Stimulated activated naive CD8-positive, alpha-beta T cell treated with anti-CD3 and anti-CD28 coated beads, Interleukin-15, Interleukin-2, amounts not matched to agents 100 ng/mL and 50 ng/mL, for 24 hours (primary cell): ENCODE data around the gene TACC3.

Experiments
- H3K27ac Mint-ChIP-seq: one replicate; pipeline ENCODE4 v1.8.0; 2021; ENCODE audit warnings: mild to moderate bottlenecking, mixed read lengths
- H3K27me3 Mint-ChIP-seq: one replicate; pipeline ENCODE4 v1.8.0; 2021; ENCODE audit warnings: mixed read lengths
- H3K36me3 Mint-ChIP-seq: one replicate; pipeline ENCODE4 v1.8.0; 2021; ENCODE audit warnings: low read depth, mixed read lengths
- H3K4me1 Mint-ChIP-seq: one replicate; pipeline ENCODE4 v1.8.0; 2021; ENCODE audit warnings: low read depth, mixed read lengths
- H3K4me3 Mint-ChIP-seq: one replicate; pipeline ENCODE4 v1.8.0; 2021; ENCODE audit warnings: mild to moderate bottlenecking, mixed read lengths
- H3K9me3 Mint-ChIP-seq: one replicate; pipeline ENCODE4 v1.8.0; 2021; ENCODE audit warnings: mixed read lengths

TACC3 gene

DNA sequence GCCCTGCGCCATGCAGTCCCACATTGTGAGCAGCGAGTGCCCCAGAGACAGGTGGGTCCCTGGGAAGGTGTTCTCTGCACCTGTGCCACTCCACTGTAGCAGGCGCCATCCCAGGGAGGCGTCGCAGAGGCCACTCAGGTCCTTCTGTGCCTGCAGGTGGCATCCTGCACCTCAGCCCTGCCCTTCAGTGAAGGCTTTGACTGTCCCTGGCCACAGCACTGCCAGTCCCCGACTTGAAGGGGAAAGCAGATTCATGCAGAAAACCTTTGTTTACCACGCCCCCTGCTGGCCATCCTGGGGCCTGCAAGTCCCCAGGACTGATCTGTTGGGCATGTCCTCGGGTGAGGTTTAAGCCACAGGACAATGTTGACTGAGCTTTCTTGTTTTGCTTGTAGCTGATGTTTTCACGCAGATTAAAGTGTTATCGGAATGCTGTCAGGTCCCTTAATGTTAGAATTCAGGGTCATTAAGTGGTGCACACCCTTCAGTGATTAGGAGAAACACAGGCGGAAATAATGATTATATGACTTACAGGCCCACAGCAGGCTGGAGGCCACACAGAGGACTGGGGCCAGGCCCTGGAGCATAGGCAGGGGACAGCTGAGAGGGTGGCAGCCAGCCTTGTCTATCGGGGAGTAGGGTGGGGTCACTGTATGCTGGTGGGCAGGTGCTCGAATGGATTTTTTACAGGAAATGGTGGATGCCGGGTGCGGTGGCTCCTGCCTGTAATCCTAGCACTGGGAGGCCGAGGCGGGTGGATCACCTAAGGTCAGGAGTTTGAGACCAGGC is 5.0 kb downstream of the TACC3 start:
- peaks cover 78% of the 10 kb centered on the region for H3K36me3 Mint-ChIP-seq
- H3K4me1 Mint-ChIP-seq = peaks cover 59% of the 10 kb centered on the region
- peak overlapping the region; percentile 0 for H3K4me3 Mint-ChIP-seq
- H3K9me3 Mint-ChIP-seq = no peaks in the 10 kb centered on the region
- H3K27me3 Mint-ChIP-seq = no peaks in the 10 kb centered on the region
- peak overlapping the region; percentile 46 for H3K27ac Mint-ChIP-seq

- H3K36me3 Mint-ChIP-seq = peaks cover 80% of the 10 kb centered on the region
- no peak overlapping the region for H3K27ac Mint-ChIP-seq
- no peak overlapping the region for H3K4me3 Mint-ChIP-seq
- no peaks in the 10 kb centered on the region for H3K27me3 Mint-ChIP-seq
- no peaks in the 10 kb centered on the region for H3K9me3 Mint-ChIP-seq
- peaks cover 60% of the 10 kb centered on the region for H3K4me1 Mint-ChIP-seq
Measured at GRCh38 chr4:1727117-1728031, 6.1 kb downstream of the TACC3 start.

DNA sequence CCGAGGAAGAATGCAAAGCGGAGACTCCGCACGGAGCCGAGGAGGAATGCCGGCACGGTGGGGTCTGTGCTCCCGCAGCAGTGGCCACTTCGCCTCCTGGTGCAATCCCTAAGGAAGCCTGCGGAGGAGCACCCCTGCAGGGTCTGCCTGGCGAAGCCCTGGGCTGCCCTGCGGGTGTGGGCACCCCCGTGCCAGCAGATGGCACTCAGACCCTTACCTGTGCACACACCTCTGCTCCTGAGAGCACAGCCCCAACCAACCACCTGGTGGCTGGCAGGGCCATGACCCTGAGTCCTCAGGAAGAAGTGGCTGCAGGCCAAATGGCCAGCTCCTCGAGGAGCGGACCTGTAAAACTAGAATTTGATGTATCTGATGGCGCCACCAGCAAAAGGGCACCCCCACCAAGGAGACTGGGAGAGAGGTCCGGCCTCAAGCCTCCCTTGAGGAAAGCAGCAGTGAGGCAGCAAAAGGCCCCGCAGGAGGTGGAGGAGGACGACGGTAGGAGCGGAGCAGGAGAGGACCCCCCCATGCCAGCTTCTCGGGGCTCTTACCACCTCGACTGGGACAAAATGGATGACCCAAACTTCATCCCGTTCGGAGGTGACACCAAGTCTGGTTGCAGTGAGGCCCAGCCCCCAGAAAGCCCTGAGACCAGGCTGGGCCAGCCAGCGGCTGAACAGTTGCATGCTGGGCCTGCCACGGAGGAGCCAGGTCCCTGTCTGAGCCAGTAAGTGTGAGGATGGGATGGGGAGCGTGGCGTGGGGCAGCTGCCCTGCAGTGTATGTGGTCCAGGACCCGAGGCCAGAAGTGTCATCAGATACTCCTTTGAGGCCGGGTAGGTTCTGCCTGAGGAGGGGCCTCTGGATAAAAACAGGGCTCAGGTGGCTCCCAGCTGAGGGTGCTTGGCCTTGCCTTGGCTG is 7.0 kb downstream of the TACC3 start:
- Mint-ChIP-seq H3K9me3 (no peaks in the 10 kb centered on the region), H3K36me3 (peaks cover 80% of the 10 kb centered on the region), H3K4me1 (peaks cover 50% of the 10 kb centered on the region), H3K27me3 (no peaks in the 10 kb centered on the region), H3K4me3 (no peak overlapping the region), H3K27ac (no peak overlapping the region)

DNA sequence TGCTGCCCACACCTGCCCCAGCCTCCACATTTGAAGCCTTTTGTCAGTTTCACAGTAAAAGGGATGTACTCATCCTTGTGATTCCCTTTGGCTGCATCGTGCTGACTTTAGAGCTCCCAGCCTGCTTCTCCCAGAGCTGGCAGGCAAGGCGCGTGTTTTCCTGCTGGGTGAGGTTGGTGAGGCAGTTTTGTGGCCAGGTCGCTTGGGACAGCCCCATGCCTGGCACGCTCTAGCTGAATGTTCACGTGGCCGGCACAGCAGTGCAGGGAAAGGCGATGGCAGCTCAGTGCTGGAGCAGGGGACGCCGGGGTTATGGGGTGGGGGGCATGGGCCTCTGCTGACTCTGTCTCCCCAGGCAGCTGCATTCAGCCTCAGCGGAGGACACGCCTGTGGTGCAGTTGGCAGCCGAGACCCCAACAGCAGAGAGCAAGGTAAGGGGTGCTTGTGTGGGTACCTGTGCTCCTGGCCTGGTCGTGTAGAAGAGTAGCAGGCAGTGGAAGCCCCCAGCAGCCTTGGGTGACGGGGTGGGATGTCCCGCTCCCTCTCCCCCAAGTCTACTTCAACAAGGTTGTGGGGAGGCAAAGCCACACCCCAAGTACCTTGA is 9.3 kb downstream of the TACC3 start:
- Mint-ChIP-seq H3K36me3 (peaks cover 79% of the 10 kb centered on the region), H3K4me3 (no peak overlapping the region), H3K27ac (no peak overlapping the region), H3K27me3 (no peaks in the 10 kb centered on the region), H3K9me3 (no peaks in the 10 kb centered on the region), H3K4me1 (peaks cover 30% of the 10 kb centered on the region)

GRCh38 chr4:1731180-1731579 is 9.9 kb downstream of the TACC3 start:
- Mint-ChIP-seq H3K27ac (no peak overlapping the region), H3K36me3 (peaks cover 81% of the 10 kb centered on the region), H3K4me3 (no peak overlapping the region), H3K9me3 (no peaks in the 10 kb centered on the region), H3K4me1 (peaks cover 28% of the 10 kb centered on the region), H3K27me3 (no peaks in the 10 kb centered on the region)

GRCh38 chr4:1732911-1733310 is 11.6 kb downstream of the TACC3 start:
- no peak overlapping the region for H3K4me3 Mint-ChIP-seq

DNA sequence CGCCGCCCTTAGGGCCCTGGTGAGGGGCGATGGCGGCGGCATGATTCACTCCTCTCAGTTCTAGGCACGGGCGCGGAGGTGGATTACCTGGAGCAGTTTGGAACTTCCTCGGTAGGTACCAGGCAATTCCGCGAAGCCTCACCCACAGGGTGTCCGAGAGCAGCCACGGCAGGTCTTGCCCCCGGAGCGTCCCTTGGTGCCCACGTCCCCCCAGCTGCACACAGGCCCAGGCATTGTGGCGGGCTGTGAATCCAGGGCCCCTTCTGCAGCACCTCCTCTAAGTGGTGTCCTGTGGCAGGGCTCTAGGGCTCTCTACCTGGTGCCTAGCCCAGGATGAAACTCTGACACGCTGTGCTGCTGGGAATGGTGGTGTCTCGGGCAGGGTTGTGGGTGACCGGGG is 13.9 kb downstream of the TACC3 start:
- peaks cover 7% of the 10 kb centered on the region for H3K4me1 Mint-ChIP-seq
- no peaks in the 10 kb centered on the region for H3K27me3 Mint-ChIP-seq
- H3K4me3 Mint-ChIP-seq = no peak overlapping the region
- H3K9me3 Mint-ChIP-seq = no peaks in the 10 kb centered on the region
- no peak overlapping the region for H3K27ac Mint-ChIP-seq
- H3K36me3 Mint-ChIP-seq = peaks cover 75% of the 10 kb centered on the region

More at GRCh38 chr4:1732911-1733310, 11.6 kb downstream of the TACC3 start:
- H3K36me3 Mint-ChIP-seq = peaks cover 81% of the 10 kb centered on the region
- H3K27me3 Mint-ChIP-seq = no peaks in the 10 kb centered on the region
- peaks cover 19% of the 10 kb centered on the region for H3K4me1 Mint-ChIP-seq
- peak overlapping the region; percentile 45 for H3K27ac Mint-ChIP-seq
- H3K9me3 Mint-ChIP-seq = no peaks in the 10 kb centered on the region

DNA sequence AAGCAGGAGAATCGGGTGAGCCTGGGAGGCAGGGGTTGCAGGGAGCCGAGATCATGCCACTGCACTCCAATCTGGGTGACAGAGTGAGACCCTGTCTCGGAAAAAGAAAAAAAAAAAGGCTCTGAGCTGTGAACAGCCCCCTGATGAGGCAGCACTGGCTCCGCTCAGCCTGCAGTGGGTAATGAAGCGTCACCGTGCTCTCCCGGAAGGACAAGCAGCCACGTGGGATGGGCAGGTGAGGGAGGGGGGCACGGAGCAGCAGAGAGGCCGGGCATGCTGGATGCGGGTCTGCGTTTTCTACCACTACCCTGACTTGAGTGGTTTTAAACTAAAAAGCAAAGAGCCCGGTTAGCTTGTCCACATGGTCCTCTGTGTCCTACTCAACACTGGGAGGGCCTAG is 15.5 kb downstream of the TACC3 start:
- H3K9me3 Mint-ChIP-seq = no peaks in the 10 kb centered on the region

DNA sequence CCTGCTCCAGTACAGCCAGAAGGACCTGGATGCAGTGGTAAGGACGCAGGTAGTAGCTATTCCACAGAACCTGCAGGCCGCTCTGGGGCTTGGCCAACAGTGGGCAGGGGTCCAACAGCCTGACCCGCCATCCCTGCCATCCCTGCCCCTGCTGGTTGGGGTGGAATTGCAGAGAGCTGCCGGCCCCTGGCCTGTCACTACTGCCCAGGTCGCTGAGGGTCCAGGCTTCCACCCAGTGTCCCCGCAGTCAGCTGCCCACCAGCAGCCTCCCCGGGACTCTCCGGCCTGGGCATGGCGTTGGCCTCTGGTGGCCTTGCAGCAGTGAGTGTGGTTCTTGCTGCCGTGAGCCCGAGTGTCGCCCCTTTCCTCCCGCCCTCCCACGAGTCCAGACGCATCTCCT is 16.3 kb downstream of the TACC3 start:
- no peak overlapping the region for H3K27ac Mint-ChIP-seq
- H3K27me3 Mint-ChIP-seq = no peaks in the 10 kb centered on the region
- peaks cover 80% of the 10 kb centered on the region for H3K36me3 Mint-ChIP-seq
- H3K9me3 Mint-ChIP-seq = no peaks in the 10 kb centered on the region
- H3K4me1 Mint-ChIP-seq = no peaks in the 10 kb centered on the region
- no peak overlapping the region for H3K4me3 Mint-ChIP-seq

More for the DNA sequence above, 15.5 kb downstream of the TACC3 start:
- Mint-ChIP-seq H3K36me3 (peaks cover 83% of the 10 kb centered on the region), H3K4me3 (no peak overlapping the region), H3K4me1 (no peaks in the 10 kb centered on the region), H3K27me3 (no peaks in the 10 kb centered on the region), H3K27ac (no peak overlapping the region)

GRCh38 chr4:1738410-1738809 is 17.1 kb downstream of the TACC3 start:
- no peaks in the 10 kb centered on the region for H3K27me3 Mint-ChIP-seq
- H3K9me3 Mint-ChIP-seq = no peaks in the 10 kb centered on the region
- peaks cover 75% of the 10 kb centered on the region for H3K36me3 Mint-ChIP-seq
- H3K4me1 Mint-ChIP-seq = no peaks in the 10 kb centered on the region
- H3K27ac Mint-ChIP-seq = no peak overlapping the region
- no peak overlapping the region for H3K4me3 Mint-ChIP-seq

DNA sequence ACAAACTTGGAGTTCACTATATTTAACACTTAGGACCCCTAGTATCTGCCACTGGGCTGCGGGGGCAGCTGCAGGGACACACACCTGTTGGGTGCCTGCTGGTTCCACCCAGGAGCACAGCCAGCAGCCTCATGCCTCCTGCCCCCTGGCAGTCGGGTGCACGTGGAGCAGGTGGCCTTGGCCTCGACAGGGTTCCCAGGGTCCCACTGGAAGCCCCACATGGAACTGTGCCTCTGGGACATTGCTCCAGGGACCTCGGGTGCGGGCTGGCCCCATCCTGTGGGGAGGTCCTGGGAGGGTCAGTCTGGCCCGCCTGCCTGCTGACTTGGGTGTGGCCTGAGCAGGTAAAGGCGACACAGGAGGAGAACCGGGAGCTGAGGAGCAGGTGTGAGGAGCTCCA is 18.0 kb downstream of the TACC3 start:
- Mint-ChIP-seq H3K4me1 (no peaks in the 10 kb centered on the region), H3K36me3 (peaks cover 72% of the 10 kb centered on the region), H3K4me3 (no peak overlapping the region), H3K9me3 (no peaks in the 10 kb centered on the region), H3K27ac (no peak overlapping the region), H3K27me3 (no peaks in the 10 kb centered on the region)

- H3K9me3 Mint-ChIP-seq = no peaks in the 10 kb centered on the region
- H3K27ac Mint-ChIP-seq = no peak overlapping the region
- no peak overlapping the region for H3K4me3 Mint-ChIP-seq
- no peaks in the 10 kb centered on the region for H3K4me1 Mint-ChIP-seq
- H3K27me3 Mint-ChIP-seq = no peaks in the 10 kb centered on the region
- H3K36me3 Mint-ChIP-seq = peaks cover 68% of the 10 kb centered on the region
Measured at GRCh38 chr4:1740021-1740545, 18.8 kb downstream of the TACC3 start.

DNA sequence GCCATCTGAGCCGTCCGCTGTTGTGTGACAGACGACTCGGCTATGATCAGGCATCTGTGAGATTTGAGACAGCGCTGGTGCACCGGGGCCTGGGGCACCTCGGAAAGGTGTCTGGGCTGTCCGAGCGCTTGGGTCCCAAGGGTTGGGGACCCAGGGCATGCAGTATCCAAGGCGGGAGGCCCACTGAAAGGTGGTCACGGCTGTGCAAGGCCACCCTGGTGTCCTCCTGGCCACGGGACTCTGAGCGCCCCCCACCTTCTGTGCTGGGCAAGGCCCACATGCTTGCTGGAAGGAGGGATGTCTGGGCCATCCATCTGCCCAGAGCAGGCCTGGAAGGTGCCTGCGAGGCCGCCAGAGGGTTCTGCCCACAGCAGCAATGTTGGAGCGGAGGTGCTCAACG is 19.9 kb downstream of the TACC3 start:
- H3K9me3 Mint-ChIP-seq = no peaks in the 10 kb centered on the region
- H3K4me3 Mint-ChIP-seq = no peak overlapping the region
- H3K36me3 Mint-ChIP-seq = peaks cover 65% of the 10 kb centered on the region
- no peaks in the 10 kb centered on the region for H3K27me3 Mint-ChIP-seq
- no peak overlapping the region for H3K27ac Mint-ChIP-seq
- H3K4me1 Mint-ChIP-seq = no peaks in the 10 kb centered on the region

DNA sequence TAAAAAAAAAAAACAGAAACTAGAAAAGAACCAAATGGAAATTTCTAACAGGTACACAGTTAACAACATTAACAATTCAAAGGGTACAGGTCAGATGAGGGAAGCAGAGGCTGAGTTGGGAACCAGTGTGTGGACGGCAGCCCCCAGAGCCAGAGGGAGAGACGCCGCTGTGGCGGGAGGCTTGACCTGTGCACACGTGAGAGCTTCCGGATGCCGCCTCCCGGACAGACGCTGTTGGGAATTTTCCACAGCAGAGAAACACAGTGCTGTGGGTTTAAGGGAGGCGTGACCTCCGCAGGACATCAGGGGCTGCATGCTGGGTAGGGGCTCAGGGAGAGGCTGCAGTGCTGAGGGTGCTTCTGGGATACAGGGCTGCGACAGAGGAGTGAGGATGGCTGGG is 22.2 kb downstream of the TACC3 start:
- no peaks in the 10 kb centered on the region for H3K9me3 Mint-ChIP-seq
- H3K4me1 Mint-ChIP-seq = no peaks in the 10 kb centered on the region
- no peak overlapping the region for H3K27ac Mint-ChIP-seq
- H3K27me3 Mint-ChIP-seq = no peaks in the 10 kb centered on the region
- H3K4me3 Mint-ChIP-seq = no peak overlapping the region
- H3K36me3 Mint-ChIP-seq = peaks cover 43% of the 10 kb centered on the region
